GM21423 (cell line): ENCODE results near the gene ADD1.

Experiments used
- ATAC-seq: cut with Tn5 transposase; IDR thresholded peaks from one replicate; pipeline ENCODE4 v1.9.1; 2021; ENCODE audit warnings: mild to moderate bottlenecking, moderate library complexity; ENCODE audit not compliant: unreplicated experiment

The ADD1 gene

DNA sequence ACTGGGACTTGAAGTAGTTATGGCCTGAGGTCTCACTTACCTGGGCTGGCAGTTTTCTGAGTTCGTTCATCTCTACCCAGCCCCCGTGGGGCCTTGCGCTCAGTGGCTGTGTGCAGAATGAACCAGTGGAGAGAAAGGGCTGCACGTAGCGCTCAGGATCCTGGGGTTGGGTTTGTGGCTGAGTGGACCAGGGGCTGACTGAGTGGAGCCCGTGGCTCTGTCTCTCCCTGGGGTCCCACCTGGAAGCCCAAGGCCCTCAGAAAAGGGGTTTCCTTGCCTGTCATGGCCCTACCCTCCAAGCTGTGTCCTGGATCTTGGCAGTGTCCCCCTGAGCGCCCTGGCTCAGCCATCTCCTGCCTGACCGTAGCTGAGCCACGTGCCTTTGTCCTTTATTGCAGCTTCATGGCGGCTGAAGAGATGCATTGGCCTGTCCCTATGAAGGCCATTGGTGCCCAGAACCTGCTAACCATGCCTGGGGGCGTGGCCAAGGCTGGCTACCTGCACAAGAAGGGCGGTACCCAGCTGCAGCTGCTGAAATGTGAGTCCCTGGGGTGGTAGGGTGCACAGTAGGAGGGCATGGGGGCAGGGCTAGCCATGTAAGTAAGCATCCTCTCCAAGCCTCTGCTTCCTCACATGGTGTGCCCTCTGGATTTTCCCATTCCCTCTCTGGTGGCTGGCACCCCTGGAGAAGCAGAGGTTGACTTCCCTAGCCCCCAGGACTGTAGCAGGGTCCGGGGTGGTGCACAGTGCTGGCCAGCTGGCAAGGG is 23.2 kb upstream of the ADD1 start:
- ATAC-seq = no peak

DNA sequence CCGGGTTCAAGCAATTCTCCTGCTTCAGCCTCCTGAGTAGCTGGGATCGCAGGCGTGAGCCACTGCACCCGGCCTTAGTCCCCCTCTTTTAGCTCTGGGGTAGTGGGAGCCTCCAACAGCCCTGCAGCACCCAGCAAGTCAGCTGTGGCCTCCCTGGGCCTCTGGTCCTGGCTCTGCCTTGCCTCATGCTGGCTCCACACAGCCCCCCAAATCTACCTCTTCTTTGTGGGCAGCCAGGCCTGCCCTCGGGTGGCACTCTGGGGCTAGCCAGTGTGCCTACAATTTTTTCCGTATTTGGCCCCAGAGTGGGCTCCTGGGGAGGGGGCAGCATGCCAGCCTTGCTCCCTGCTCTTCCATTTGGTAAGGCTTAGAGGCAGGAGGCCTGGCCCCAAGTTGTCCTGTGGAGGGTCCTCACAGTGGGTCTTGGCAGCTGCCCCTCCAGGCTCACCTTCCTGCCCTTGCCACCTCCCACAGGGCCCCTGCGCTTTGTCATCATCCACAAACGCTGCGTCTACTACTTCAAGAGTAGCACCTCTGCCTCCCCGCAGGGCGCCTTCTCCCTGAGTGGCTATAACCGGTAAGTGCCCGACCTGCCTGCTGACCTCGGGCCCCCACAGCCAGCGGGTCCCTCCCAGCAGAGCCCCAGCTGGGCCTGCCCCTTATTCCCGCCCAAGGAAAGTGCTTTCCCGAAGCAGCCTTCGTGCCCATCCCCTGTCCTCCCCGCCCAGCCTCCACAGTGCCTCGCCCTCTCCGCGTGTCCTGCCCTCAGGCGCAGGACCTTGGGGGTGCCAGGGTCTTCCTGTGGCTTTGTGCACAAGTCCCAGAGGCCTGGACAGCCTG is 21.0 kb upstream of the ADD1 start:
- ATAC-seq = no peak

DNA sequence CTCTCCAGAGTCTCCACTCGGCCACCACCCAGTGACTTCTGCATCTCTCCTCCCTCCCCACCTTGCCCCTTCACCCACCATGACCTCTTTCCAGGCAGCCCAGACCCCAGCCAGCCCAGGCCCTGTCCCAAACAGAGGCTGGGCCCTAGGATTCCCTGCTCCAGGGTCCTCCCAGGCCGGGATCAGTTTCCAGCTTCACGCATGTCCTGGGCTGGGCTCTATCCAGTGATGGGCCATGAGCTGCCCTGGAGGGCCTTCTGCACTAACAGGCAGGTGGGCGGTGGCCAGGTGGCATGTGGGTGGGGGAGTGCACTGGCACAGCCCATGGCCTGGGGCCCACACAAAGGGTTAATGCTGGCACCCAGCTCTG is 20.4 kb upstream of the ADD1 start:
- ATAC-seq = no peak

DNA sequence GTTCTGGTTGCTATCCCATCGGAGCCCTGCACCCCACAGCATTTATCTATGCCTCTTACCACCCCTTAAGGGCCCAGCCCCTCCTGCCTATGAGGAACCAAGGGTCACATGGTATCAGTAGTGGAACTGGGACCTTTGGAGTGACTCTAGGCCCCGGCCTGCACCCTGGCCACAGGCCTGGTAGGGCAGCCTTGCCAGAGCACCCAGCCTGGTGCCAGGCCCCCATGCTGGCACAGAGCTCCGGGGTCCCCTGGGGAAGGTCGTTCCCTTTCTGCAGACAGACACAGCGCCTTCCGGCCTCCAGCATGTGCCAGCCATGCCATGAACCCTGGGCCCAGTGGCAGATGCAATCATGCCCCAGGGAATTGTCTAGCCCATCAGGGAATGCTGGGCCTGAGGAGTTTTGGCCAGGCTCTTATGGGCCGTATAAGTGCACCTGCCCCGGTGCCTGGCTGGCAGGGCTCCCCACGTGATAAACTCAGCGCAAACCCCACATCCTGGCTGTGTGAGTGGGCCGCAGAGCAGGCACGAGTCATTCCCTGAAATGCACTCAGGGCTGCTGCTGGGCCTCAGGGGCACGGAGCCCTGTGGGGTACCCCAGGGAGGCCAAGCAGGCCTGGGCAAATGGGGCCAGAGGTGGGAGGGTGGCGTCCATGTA is 19.8 kb upstream of the ADD1 start:
- ATAC-seq = no peak

DNA sequence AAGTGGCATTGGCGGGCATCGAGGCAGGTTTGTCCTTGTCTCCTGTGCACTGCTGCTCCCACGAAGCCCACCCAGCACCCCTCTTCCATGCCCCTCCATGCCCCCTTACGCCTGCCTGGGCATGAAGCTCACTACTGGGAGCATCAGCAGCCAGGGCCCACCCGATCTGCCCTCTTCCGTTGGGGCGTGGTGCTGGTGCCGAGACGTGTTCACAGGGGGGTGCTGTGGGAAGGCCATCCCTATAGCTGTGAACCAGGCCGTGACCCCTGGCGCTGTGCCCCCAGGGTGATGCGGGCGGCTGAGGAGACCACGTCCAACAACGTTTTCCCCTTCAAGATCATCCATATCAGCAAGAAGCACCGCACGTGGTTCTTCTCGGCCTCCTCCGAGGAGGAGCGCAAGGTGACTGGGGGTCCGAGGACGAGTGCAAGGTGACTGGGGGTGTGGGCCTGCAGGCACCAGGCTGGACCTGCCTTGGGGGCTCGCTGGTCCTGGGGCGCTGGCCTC is 19.3 kb upstream of the ADD1 start:
- no peak for ATAC-seq

DNA sequence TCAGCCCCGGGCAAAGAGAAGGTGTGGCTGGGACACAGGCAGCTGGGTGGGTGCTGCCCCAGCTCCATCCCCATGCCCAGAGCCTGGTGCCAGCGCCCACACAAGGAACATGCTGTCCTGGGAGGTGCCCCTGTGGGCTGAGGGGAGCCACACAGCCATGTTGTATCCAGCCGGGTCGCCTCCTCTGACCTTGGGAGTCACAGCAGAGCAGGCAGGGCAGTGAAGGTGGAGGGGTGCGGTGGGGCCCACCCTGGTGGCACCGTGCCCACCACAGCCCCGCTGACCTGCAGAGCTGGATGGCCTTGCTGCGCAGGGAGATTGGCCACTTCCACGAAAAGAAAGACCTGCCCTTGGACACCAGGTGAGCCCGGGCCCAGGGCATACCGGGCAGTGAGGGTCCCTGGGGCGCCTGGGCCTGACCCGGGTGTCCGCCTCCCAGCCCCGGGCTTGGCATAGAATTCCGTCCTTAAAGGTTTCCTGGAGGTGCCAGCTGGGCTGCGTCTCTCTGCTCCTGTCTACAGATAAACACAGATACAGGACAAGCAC is 18.7 kb upstream of the ADD1 start:
- ATAC-seq = no peak

DNA sequence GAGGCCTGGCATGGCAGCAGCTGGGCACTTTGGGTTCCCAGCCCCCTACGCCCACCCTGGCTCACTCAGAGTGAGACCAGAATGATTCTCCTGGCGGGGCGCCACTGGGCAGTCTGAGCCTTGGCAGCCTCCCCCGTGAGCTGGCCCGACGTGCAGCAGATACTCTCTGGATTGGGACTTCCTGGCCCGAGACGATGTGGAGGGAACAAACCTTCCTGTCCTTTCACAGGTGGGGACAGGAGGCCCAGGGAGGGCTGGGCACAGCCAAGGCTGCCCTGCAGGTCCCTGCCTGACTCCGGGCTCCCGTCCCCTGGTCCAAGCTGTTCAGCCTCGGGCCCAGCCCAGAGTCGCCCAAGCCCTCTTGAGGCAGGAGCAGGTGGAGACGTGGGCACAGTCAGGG is 17.9 kb upstream of the ADD1 start:
- no peak for ATAC-seq

DNA sequence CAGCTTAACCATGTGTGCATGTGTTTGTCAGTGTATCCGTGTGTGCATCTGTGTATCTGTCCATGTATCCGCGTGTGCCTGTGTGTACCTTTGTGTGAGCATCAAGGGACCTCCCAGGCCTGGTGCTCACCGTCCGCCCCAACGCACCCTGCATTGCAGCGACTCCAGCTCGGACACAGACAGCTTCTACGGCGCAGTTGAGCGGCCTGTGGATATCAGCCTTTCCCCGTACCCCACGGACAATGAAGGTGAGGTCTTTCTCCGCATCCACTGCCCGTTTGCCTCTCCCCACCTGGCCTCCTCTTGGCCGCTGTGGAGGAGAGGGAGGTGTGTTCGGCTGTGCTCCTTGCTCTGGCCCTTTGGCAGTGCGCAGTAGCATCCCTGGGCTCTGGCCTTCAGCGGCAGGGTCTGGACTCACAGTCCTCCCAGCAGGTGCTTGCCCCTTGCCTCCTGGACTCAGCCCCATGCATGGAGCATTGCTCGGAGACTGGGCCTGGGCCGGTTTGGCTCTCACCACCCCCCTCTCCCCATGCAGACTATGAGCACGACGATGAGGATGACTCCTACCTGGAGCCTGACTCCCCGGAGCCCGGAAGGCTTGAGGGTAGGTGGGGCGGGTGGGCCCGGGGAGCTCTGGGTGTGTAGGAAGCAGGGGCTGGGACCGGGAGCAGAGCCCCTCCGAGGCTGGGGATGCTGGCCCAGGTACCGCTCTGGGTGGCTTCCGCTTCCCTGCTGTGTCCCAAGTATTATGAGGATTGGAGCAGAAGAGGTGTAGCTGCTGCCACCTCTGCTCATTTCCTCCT is 16.4 kb upstream of the ADD1 start:
- no peak for ATAC-seq

DNA sequence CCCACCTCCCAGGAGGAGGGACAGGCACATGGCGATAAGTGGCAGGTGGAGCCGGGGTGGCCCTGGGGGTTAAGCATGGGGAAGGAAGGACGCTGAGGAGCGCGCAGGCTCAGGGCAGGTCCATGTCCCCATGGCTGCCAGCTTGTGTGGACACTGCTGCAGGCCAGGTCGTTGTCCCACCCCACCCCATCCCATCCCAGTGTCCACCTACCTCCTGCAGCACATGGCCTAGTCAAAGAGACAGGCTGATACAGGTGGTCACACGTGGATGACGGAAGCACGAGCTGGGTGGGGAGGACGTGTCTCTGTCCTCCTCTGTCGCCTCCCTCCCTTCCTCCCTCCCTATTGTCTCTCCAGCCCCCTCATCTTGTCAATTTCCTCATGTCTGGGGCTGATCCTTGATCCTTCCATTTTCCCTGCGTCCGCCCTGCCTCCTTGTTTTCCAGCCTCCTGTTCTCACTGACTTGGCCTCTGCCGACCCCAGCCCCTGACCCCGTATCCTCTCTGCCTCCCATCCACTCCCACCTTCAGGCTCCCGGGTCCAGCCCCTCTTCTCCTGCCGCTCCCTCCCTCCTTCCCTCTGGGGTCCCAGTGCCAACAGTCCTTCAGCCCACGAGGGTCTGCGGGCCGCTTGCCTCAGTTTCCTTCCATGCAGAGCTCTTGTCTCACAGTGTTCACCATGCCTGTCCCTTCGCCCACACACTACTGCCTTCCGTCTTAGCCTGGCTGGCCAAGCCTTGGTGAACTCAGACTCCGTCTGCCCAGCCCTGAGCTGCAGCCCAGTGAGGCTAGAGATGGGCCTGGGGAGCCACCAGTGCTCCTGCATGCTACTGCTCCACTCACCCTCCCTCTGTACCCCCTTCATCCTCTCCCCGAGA is 15.5 kb upstream of the ADD1 start:
- ATAC-seq = no peak

DNA sequence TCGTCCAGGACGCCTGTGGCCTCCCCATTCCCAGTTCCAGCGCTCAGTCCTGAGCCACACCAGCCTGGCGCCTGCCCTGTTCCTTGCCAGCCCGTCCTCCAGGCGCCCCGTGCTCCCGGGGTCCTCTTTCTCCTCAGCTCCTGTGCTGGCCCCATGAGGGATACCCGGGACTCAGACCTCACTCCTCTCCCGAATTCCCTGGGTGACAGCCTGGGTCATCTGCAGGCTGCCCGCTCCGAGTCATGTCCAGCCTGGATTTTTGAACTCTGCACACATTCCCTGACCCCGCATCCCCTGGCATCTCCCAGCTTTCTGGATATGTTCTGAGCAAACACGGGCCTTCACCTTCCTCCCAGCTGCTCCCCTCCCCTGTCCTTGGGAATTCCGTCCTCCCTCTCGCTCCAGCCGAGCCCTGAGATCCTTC is 14.9 kb upstream of the ADD1 start:
- ATAC-seq = no peak

DNA sequence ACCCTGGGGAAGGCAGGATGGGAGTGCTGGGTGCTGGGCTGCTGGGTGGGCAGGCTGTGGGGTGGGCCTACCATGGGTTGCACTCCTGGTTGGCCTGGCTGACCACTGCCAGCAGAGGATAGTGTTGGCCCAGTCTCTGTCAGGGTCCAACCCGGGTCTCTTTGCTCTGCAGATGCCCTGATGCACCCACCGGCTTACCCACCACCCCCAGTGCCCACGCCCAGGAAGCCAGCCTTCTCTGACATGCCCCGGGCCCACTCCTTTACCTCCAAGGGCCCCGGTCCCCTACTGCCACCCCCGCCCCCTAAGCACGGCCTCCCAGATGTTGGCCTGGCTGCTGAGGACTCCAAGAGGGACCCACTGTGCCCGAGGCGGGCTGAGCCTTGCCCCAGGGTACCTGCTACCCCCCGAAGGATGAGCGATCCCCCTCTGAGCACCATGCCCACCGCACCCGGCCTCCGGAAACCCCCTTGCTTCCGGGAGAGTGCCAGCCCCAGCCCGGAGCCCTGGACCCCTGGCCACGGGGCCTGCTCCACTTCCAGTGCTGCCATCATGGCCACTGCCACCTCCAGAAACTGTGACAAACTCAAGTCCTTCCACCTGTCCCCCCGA is 14.2 kb upstream of the ADD1 start:
- ATAC-seq = no peak

DNA sequence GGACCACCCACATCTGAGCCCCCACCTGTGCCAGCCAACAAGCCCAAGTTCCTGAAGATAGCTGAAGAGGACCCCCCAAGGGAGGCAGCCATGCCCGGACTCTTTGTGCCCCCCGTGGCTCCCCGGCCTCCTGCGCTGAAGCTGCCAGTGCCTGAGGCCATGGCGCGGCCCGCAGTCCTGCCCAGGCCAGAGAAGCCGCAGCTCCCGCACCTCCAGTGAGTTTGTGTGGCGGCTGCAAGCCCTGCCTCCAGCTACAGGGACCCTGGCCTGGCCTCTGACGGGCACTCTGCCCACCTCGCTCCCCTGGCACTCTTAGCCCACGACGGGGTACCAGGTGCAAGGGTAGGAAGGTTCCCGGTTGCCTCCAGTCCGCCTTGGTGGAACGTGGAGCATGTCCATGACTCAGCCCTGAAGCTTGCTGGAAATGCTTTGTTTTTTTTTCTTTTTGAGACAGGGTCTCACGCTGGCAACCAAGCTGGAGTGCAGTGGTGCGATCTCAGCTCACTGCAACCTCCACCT is 13.7 kb upstream of the ADD1 start:
- no peak for ATAC-seq

DNA sequence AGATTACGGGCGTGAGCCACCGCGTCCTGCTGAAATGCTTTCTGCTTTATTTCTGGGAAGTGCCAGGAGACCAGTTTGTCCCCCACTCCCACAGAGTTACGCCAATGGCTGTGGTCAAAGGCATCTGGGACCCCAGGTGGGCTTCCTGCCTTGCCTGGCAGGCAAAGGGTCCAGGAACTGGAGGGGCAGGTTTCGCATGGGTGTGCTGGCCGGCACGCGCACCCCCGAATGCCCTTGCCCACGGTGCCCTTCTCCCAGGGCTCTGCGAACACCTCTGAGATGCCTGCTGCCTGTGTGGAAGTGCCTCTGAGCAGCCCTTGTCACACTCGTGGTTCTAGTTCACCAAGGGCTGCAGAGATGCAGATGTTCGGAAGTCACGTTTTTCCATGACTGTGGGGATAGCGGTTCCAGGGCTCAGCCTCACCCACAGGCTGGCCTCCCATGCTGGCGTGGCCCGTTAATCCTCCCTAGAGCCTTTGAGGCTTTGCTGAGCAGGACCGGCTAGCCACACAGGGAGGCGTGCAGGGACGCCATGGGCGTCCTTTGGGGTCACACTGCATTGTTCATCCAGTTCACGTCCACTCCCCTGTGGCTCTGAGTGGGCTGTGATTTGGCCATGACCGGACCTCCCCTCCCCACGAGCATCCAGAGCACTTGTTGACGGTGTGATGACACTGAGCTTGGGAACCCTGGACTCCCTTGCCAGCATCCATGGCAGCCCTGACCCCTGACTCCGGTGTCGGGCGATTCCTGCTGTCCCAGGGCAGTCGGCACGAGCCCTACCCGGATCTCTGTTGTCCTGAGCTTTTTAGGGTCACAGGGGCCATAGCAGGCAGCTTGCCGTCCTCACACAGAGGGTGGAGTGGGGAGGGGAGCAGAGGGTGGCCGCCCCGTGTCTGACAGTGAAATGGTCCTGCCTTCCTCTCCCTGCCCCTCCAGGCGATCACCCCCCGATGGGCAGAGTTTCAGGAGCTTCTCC is 12.7 kb upstream of the ADD1 start:
- no peak for ATAC-seq

DNA sequence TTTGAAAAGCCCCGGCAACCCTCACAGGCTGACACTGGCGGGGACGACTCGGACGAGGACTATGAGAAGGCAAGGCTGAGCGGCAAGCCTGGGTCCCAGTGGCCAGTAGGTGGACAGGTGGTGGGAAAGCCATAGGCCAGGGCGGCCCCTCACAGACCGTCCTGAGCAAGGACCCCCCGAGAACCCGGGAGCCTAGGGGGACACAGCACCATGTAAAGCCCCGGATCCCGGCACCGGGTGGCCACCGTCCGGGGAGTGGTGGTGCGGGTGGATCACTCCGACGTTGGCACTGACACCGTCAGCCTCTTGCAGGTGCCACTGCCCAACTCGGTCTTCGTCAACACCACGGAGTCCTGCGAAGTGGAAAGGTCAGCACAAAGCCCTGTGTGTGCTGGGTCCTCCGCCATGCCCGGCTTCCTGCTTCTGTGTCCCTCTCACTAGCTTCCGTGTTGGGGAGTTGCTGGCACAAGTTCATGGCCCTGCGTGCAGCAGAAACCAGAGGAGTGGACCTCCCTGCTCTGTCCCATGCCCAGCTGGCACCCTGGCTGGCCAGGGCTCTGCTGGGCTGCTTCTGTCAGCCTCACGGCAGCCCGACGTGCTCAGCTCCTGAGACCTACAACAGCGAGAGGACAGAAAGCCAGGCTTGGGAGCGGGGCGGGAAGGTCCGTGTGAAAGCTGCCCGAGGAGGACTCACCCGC is 11.9 kb upstream of the ADD1 start:
- ATAC-seq = no peak

DNA sequence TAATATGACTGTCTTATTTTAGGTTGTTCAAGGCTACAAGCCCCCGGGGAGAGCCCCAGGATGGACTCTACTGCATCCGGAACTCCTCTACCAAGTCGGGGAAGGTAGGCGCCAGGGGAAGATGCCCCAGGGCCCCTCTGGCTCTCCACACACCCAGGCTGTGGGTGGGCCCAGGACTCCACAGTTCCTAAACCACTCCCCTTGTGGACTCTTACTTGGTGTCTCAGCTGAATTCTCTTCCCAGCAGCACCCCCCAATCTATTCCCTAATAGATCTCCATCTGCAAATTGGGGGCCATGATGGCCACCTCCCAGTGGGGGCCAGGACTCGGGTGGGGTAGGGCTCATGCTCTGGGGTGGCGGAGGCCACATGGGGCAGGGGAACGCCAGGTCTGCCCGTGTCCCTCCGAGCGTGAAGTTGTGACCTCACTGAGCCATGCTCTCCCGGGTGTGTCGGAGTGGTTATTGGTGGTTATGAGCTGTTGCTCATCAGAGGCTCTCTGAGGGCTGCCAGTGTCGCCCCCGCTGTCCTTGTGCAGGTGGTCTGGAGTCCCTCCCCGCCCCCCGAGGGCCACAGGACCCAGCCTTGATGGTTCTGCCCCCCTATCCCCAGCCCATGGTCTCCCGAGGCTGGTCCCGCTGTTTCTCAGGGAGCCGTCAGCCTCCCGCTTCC is 11.2 kb upstream of the ADD1 start:
- peak; percentile 66 for ATAC-seq

DNA sequence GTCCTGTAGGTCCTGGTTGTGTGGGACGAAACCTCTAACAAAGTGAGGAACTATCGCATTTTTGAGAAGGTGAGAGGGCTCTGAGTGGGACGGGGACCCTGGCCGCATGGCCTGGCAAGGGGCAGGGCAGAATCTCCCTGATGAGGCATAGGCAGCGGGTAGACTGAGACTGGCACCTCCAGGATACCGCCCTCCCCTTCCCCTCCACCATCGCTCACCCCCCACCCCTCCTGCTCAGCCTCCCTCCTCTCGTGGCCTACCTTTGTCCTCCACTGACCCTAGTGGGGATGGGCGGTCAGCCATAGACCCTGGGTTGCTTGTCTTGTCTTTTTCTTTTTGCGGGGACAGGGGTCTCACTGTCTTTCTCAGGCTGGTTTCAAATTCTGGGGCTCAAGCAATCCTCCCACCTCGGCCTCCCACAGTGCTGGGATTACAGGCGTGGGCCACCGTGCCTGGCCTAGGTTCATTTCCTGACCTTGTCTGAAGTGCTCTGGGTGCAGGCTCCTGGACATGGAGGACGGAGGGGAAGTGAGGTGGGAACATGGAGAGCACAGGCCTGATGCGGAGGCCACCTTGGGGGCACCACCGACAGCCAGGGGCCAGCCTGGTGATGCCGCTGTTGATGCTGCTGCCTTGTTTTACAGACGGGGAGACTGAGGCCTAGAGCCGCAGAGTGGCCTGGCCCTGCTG is 10.5 kb upstream of the ADD1 start:
- ATAC-seq = no peak
